Measurements from ENCODE around the gene SOBP.
"Not testable (repeated sequence)": the region's sequence is repeated elsewhere in the genome, so short reads cannot be mapped to it uniquely, and the experiment has no call there.

The SOBP gene

DNA sequence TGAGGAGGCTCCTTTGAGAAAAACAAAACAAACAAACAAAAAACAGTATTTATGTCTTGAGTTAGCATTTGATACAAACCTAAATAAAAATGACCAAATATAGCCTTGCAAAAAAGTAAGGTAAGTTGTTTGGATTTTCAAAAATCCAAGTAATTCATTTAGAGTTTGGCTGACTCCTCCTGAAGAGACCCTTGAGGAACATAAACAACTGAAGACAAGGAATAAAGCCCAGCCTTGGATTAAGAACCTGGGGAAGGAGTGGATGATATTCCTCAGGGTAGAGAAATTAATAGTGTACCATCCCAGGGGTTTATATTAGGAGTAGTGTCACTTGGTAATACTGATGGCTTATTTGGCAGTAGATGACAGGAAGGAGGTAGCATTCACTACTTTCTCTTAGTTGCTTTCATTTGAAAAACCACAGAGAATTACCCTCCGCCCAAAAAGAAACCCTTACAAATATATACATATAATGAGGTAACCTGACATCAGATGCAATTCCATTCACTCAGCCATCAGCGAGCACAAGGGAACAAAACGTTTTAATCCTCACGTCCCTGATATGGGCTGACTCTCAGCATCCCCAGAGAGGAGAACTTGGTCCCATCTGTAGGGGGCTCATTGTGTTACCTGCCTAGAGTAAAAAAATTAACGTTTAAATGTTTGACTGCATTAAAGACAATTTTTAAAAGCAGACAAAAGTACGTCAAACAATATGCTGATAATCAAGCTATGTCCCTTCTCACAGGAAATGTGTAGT, 57.0 kb downstream of the SOBP start:
- TF ChIP-seq, protein P1, sequence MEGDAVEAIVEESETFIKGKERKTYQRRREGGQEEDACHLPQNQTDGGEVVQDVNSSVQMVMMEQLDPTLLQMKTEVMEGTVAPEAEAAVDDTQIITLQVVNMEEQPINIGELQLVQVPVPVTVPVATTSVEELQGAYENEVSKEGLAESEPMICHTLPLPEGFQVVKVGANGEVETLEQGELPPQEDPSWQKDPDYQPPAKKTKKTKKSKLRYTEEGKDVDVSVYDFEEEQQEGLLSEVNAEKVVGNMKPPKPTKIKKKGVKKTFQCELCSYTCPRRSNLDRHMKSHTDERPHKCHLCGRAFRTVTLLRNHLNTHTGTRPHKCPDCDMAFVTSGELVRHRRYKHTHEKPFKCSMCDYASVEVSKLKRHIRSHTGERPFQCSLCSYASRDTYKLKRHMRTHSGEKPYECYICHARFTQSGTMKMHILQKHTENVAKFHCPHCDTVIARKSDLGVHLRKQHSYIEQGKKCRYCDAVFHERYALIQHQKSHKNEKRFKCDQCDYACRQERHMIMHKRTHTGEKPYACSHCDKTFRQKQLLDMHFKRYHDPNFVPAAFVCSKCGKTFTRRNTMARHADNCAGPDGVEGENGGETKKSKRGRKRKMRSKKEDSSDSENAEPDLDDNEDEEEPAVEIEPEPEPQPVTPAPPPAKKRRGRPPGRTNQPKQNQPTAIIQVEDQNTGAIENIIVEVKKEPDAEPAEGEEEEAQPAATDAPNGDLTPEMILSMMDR (IDR thresholded peaks at IDR 0.05; ENCODE audit: extremely low read depth, missing control alignments): no peak
- DNase-seq (ENCODE audit: low spot score): no peak

DNA sequence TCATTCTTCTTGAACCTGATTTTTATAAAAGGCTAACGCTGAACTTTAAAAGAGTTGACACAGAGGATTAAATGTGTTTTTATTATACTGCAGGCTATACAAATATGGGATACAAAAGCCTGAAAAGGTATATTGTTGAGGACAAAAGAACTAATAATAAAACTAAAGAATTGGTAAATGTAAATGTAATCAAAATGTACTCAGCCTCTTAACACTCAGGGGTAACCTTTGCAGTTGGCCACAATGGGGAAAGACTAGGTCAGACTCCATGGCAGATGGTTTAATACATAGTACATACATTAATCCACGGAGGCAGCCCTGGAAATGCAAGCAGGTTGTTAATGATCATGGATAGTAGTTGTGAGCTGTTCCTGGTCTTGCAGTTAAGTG, 57.5 kb downstream of the SOBP start:
- DNase-seq (ENCODE audit: low spot score): no peak
- TF ChIP-seq, protein P1 (IDR thresholded peaks at IDR 0.05; ENCODE audit: extremely low read depth, missing control alignments): no peak

DNA sequence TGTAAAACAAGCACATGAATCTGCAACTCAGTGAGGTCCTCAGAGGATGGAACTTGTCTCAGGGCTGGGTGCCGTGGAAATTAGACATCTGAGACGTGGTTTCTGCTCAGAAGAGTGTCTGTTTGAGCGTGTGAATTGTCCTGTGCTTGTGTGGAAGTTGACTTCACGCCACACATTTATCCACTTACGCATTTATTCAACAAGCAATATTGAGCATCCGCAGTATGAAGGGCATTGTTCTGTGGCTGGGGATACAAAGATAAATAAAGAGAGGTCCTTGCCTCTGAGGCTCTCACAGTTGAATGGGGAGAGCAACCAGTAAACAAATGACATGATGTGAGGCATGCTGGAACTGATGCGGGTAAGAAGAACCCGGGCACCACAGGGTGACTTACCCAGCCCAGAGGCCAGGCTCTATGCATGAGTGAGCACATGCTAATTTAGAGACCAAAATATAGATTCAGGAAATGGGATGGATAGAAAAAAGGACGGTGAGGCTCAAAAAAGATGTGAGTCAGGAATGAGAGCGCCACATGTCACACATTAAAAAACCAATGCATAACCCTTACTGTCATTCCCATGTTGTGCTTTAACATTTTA, 60.4 kb downstream of the SOBP start:
- TF ChIP-seq, protein P1 (IDR thresholded peaks at IDR 0.05; ENCODE audit: extremely low read depth, missing control alignments): no peak
- DNase-seq (ENCODE audit: low spot score): no peak

DNA sequence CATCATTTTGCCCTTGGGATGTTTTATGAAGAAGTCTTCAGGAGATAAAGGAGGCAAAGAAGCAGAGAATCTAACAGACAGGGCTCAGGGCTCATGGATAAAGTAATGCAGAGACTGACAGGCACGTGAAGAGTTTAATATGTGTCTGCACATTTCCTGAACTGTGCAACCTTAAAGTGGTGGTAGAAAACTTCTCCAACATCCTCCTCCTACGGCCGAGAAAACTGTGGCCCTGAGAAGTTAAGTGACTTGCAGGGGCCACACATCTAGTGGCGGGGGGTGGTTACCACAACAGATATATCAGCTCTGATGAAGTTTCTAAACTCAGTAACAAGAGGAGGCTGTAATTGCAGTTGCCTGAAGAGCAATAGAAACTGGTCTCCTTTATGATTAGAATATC, 61.0 kb downstream of the SOBP start:
- TF ChIP-seq, protein P1 (IDR thresholded peaks at IDR 0.05; ENCODE audit: extremely low read depth, missing control alignments): no peak
- DNase-seq (ENCODE audit: low spot score): no peak

DNA sequence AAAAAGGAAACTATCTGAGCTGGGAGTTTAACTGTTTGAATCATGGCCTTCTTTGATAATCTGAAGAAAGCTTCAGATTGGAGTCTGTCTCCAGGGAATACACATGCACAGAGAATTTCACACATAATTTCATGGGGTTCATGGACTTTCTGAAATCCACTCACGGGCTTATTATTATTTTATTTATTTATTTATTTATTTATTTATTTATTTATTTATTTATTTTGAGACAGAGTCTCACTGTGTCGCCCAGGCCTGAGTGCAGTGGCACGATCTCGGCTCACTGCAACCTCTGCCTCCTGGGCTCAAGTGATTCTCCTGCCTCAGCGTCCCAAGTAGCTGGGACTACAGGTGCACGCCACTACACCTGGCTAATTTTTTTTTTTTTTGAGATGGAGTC, 63.2 kb downstream of the SOBP start:
- DNase-seq (ENCODE audit: low spot score): not testable (repeated sequence)

DNA sequence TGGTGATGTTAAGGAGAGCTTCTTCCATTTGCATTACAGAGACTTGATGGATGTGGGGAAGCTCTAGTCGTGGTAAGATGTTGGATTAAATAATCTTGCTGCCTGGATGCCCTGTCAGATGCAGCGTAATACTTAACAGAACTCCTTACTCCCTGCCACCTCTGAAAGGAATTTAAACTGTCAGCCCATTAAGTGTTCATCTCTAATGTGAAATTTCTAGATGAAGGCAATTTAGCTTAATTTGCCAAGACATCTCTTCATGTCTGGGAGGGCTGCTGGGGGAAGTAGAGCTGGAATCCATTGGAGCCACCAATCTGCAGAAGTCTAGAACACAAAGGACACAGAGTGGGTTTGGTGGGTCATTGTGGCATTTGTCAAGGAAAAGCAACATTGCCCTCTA, 64.4 kb downstream of the SOBP start:
- TF ChIP-seq, protein P1 (IDR thresholded peaks at IDR 0.05; ENCODE audit: extremely low read depth, missing control alignments): no peak
- no peak for DNase-seq (ENCODE audit: low spot score)

DNA sequence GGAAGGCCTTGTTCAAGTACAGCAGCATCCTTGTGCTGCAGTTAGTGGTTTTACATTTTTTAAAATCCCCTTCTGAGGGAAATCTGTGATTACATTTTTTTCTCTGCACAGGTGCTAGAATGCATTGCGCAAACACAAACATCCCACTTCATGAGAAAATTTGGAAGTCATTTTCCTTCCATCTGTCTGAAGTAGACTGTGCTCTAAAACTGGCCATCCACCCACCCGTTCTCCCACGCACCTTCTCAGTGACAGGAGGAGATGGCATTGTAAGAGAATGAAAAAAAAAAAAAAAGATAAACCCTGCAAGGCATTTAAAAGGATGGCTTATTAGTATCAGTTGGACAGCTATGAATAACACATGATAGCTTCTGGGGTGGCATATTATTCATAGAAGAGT, 65.0 kb downstream of the SOBP start:
- DNase-seq (ENCODE audit: low spot score): no peak
- TF ChIP-seq, protein P1 (IDR thresholded peaks at IDR 0.05; ENCODE audit: extremely low read depth, missing control alignments): no peak

DNA sequence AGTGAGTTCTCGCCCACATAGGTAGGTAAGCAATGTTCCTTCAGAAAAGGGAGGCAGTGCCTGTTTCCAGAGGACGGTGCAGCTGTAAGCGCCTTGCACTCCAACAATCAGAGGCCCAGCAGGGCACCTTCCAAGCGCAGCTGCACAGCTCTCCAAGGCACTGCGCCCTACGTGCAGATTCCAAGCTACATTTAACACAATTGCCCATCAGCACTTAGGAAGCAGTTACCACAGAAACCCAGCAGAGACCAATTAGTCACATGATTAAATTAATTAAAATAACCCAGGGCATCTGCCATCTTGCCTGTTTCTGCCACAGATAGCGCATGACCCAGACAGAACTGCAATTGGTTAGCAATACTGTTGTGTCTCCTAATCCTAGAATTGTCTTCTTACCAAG, 65.5 kb downstream of the SOBP start:
- TF ChIP-seq, protein P1 (IDR thresholded peaks at IDR 0.05; ENCODE audit: extremely low read depth, missing control alignments): no peak
- DNase-seq (ENCODE audit: low spot score): no peak

All from GM20000 (cell line).